Measurements from ENCODE around the gene RANBP17.

RANBP17 gene

DNA sequence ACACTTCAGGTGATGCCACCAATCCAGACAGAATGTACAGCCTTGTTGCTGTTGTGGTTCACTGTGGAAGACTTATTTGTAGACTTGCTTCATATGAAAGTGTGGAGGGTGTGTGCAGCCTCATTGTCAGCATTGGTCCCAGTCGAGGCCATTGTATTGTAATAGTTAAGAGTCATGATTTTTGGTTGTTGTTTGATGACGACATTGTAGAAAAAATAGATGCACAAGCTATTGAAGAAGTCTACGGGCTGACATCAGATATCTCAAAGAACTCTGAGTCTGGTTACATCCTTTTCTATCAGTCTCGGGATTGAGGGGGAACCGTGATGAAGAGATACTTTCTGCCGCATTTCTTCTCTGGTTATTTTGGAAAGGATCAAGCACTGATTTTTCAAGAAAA lies 390.9 kb downstream of the RANBP17 start:
- Histone ChIP-seq H3K27me3 (ENCODE audit: insufficient read depth, poor library complexity, severe bottlenecking) (no peaks in the 10 kb centered on the region), H3K4me3 (replicated peaks; ENCODE audit: insufficient read depth, low read length) (no peak overlapping the region), H3K27ac (replicated peaks) (no peak overlapping the region)
- TF ChIP-seq REST (IDR thresholded peaks at IDR 0.05; ENCODE audit: insufficient replicate concordance, low read depth) (no peak), POLR2AphosphoS5 (IDR thresholded peaks at IDR 0.05; ENCODE audit: low read depth) (no peak)
- TF ChIP-seq, protein P1, sequence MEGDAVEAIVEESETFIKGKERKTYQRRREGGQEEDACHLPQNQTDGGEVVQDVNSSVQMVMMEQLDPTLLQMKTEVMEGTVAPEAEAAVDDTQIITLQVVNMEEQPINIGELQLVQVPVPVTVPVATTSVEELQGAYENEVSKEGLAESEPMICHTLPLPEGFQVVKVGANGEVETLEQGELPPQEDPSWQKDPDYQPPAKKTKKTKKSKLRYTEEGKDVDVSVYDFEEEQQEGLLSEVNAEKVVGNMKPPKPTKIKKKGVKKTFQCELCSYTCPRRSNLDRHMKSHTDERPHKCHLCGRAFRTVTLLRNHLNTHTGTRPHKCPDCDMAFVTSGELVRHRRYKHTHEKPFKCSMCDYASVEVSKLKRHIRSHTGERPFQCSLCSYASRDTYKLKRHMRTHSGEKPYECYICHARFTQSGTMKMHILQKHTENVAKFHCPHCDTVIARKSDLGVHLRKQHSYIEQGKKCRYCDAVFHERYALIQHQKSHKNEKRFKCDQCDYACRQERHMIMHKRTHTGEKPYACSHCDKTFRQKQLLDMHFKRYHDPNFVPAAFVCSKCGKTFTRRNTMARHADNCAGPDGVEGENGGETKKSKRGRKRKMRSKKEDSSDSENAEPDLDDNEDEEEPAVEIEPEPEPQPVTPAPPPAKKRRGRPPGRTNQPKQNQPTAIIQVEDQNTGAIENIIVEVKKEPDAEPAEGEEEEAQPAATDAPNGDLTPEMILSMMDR (IDR thresholded peaks at IDR 0.05; ENCODE audit: insufficient read depth, low read length) = no peak
- DNase-seq (ENCODE audit: low read depth in 1 of 2, low spot score in 1 of 2) = no peak

DNA sequence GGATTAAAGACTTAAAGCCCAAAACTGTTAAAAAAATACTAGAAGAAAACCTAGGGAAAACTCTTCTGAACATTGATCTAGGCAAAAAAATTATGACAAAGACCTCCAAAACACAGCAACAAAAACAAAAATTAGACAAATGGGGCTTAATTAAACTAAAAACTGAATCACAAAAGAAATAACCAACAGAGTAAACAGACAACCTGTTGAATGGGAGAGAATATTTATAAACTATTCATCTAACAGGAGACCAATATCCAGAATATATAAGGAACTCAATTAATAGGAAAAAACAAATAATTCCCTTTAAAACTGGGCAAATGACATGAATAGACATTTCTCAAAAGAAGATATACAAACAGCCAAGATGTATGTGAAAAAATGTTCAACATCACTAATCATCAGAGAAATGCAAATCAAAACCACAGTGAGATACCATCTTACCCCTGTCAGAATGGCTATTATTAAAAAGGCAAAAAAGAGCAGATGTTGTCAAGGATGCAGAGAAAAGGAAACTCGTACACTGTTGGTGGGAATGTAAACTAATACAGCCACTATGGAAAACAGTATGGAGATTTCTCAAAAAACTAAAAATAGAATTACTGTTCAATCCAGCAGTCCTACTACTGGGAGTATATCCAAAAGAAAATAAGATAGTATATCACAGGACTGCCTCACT lies 397.1 kb downstream of the RANBP17 start:
- H3K27ac ChIP-seq (replicated peaks) = no peak overlapping the region
- no peak for DNase-seq (ENCODE audit: low read depth in 1 of 2, low spot score in 1 of 2)
- no peak overlapping the region for H3K4me3 ChIP-seq (replicated peaks; ENCODE audit: insufficient read depth, low read length)
- H3K27me3 ChIP-seq (ENCODE audit: insufficient read depth, poor library complexity, severe bottlenecking) = peaks cover 9% of the 10 kb centered on the region
- TF ChIP-seq GABPA (IDR thresholded peaks at IDR 0.05; ENCODE audit: low read depth) (no peak), REST (IDR thresholded peaks at IDR 0.05; ENCODE audit: insufficient replicate concordance, low read depth) (no peak), POLR2AphosphoS5 (IDR thresholded peaks at IDR 0.05; ENCODE audit: low read depth) (no peak), SPI1 (IDR thresholded peaks at IDR 0.05; ENCODE audit: borderline replicate concordance, low read depth) (no peak)
- TF ChIP-seq, protein P1 (IDR thresholded peaks at IDR 0.05; ENCODE audit: insufficient read depth, low read length) = no peak

DNA sequence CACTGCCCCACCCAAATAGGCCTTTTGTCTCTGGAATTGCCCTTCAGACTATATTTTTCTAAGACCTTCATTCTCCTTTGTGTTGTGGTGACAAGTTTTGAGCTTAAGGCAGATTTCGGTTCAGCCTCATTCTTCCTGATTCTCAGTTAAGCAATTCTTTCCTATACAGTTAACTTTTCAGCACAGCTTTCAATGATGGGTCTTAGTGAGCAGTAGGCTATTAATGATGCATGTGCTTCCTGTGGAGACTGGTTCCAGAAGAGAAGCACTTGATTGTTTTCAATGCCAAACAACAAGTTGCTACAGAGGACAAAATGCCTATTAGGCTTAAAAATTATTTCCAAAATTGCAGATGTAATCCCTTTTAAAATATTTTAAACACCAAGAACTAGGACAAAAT lies 399.5 kb downstream of the RANBP17 start:
- DNase-seq (ENCODE audit: low read depth in 1 of 2, low spot score in 1 of 2) = no peak
- TF ChIP-seq GABPA (IDR thresholded peaks at IDR 0.05; ENCODE audit: low read depth) (no peak), POLR2AphosphoS5 (IDR thresholded peaks at IDR 0.05; ENCODE audit: low read depth) (no peak), REST (IDR thresholded peaks at IDR 0.05; ENCODE audit: insufficient replicate concordance, low read depth) (no peak), SPI1 (IDR thresholded peaks at IDR 0.05; ENCODE audit: borderline replicate concordance, low read depth) (no peak)
- TF ChIP-seq, protein P1 (IDR thresholded peaks at IDR 0.05; ENCODE audit: insufficient read depth, low read length) = no peak
- Histone ChIP-seq H3K27me3 (ENCODE audit: insufficient read depth, poor library complexity, severe bottlenecking) (peaks cover 12% of the 10 kb centered on the region), H3K27ac (replicated peaks) (no peak overlapping the region), H3K4me3 (replicated peaks; ENCODE audit: insufficient read depth, low read length) (no peak overlapping the region)

Data from HL-60 (cell line).